ENCODE results near the gene INTS15. TPM values are rescaled to one million over a fixed set of nuclear protein-coding genes. Genes with fewer than 3 reads are reported as not detected.
A peak's percentile ranks its signal among the peaks of the same experiment; 100 is the strongest.

INTS15 gene
- total and polyA plus RNA-seq, 2 experiments from 2014 or later: 7.0 to 27.0 TPM

DNA sequence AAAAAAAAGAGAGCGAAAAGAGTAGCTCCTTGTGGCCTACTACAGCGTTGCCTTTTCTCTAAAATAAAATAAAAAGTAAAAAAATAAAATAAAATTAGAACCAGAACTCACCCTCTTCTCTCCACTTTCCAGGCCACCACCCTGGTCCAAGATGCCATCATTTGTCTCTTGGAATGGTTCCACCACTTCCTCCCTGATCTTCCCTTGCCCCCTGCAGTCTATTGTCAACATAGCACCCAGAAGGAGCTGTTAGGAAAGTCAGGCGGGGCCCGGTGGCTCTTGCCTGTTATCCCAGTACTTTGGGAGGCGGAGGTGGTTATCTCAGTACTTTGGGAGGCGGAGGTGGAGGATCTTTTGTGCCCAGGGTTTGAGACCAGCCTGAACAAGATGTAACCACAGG lies 31.0 kb upstream of the INTS15 start (continued):
- TF ChIP-seq, protein P1, sequence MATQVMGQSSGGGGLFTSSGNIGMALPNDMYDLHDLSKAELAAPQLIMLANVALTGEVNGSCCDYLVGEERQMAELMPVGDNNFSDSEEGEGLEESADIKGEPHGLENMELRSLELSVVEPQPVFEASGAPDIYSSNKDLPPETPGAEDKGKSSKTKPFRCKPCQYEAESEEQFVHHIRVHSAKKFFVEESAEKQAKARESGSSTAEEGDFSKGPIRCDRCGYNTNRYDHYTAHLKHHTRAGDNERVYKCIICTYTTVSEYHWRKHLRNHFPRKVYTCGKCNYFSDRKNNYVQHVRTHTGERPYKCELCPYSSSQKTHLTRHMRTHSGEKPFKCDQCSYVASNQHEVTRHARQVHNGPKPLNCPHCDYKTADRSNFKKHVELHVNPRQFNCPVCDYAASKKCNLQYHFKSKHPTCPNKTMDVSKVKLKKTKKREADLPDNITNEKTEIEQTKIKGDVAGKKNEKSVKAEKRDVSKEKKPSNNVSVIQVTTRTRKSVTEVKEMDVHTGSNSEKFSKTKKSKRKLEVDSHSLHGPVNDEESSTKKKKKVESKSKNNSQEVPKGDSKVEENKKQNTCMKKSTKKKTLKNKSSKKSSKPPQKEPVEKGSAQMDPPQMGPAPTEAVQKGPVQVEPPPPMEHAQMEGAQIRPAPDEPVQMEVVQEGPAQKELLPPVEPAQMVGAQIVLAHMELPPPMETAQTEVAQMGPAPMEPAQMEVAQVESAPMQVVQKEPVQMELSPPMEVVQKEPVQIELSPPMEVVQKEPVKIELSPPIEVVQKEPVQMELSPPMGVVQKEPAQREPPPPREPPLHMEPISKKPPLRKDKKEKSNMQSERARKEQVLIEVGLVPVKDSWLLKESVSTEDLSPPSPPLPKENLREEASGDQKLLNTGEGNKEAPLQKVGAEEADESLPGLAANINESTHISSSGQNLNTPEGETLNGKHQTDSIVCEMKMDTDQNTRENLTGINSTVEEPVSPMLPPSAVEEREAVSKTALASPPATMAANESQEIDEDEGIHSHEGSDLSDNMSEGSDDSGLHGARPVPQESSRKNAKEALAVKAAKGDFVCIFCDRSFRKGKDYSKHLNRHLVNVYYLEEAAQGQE (IDR thresholded peaks at IDR 0.05; ENCODE audit: unreplicated experiment): no peak
- TF ChIP-seq NANOG (IDR thresholded peaks at IDR 0.05; ENCODE audit: borderline replicate concordance): no peak
- no peak for TF ChIP-seq CREB1 (CRISPR knock-in tag; IDR thresholded peaks at IDR 0.05; ENCODE audit: low read depth)

DNA sequence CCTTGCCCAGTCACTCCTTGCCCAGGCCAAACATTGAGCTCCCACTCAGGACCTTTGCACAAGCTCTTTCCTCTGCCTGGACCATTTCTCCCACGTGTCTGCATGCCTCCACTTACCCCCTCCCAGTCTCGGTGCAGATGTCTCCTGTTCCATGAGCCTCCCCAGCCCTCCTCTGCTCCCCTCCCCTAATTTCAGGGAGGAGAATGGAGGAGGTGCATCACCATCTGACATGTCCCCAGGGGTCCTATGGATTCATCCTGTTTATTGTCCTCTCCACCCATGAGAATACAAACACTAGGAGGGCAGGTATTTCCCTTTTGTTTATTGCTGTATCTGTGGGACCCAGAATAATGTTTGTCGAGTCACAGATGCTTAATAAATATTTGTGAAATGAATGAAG lies 29.9 kb upstream of the INTS15 start:
- Mint-ChIP-seq H3K4me1 (peaks cover 8% of the 10 kb centered on the region), H3K36me3 (ENCODE audit: low read depth) (no peaks in the 10 kb centered on the region), H3K9me3 (no peaks in the 10 kb centered on the region; the same call in 2 of the 3 replicates), H3K27me3 (ENCODE audit: insufficient read depth, low read depth, poor library complexity) (peaks cover 11% of the 10 kb centered on the region), H3K4me3 (no peak overlapping the region), H3K27ac (no peak overlapping the region)
- no peak overlapping the region for H3K4me3 ChIP-seq
- no peaks in the 10 kb centered on the region for H4K20me1 ChIP-seq (replicated peaks; ENCODE audit: insufficient read depth)
- peaks cover 14% of the 10 kb centered on the region; the same call in 1 of the 2 replicates for H3K4me1 ChIP-seq (ENCODE audit: insufficient read depth)
- TF ChIP-seq EZH2 (IDR thresholded peaks at IDR 0.05; ENCODE audit: low read depth, unreplicated experiment) (no peak), JUNB (IDR thresholded peaks at IDR 0.05; ENCODE audit: unreplicated experiment) (no peak), EZH2phosphoT487 (IDR thresholded peaks at IDR 0.05; ENCODE audit: unreplicated experiment) (no peak), ZNF114 (CRISPR knock-in tag; IDR thresholded peaks at IDR 0.05) (no peak), NANOG (IDR thresholded peaks at IDR 0.05; ENCODE audit: borderline replicate concordance) (no peak), STAT1 (IDR thresholded peaks at IDR 0.05; ENCODE audit: unreplicated experiment) (no peak), ZNF331 (CRISPR knock-in tag; IDR thresholded peaks at IDR 0.05; ENCODE audit: low read depth) (no peak)
- TF ChIP-seq, protein P2, sequence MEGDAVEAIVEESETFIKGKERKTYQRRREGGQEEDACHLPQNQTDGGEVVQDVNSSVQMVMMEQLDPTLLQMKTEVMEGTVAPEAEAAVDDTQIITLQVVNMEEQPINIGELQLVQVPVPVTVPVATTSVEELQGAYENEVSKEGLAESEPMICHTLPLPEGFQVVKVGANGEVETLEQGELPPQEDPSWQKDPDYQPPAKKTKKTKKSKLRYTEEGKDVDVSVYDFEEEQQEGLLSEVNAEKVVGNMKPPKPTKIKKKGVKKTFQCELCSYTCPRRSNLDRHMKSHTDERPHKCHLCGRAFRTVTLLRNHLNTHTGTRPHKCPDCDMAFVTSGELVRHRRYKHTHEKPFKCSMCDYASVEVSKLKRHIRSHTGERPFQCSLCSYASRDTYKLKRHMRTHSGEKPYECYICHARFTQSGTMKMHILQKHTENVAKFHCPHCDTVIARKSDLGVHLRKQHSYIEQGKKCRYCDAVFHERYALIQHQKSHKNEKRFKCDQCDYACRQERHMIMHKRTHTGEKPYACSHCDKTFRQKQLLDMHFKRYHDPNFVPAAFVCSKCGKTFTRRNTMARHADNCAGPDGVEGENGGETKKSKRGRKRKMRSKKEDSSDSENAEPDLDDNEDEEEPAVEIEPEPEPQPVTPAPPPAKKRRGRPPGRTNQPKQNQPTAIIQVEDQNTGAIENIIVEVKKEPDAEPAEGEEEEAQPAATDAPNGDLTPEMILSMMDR (conservative IDR thresholded peaks at IDR 0.05; ENCODE audit: low read depth in 2 of 2): no peak
- TF ChIP-seq, protein P3, sequence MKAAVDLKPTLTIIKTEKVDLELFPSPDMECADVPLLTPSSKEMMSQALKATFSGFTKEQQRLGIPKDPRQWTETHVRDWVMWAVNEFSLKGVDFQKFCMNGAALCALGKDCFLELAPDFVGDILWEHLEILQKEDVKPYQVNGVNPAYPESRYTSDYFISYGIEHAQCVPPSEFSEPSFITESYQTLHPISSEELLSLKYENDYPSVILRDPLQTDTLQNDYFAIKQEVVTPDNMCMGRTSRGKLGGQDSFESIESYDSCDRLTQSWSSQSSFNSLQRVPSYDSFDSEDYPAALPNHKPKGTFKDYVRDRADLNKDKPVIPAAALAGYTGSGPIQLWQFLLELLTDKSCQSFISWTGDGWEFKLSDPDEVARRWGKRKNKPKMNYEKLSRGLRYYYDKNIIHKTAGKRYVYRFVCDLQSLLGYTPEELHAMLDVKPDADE (IDR thresholded peaks at IDR 0.05): no peak
- TF ChIP-seq, protein P4, sequence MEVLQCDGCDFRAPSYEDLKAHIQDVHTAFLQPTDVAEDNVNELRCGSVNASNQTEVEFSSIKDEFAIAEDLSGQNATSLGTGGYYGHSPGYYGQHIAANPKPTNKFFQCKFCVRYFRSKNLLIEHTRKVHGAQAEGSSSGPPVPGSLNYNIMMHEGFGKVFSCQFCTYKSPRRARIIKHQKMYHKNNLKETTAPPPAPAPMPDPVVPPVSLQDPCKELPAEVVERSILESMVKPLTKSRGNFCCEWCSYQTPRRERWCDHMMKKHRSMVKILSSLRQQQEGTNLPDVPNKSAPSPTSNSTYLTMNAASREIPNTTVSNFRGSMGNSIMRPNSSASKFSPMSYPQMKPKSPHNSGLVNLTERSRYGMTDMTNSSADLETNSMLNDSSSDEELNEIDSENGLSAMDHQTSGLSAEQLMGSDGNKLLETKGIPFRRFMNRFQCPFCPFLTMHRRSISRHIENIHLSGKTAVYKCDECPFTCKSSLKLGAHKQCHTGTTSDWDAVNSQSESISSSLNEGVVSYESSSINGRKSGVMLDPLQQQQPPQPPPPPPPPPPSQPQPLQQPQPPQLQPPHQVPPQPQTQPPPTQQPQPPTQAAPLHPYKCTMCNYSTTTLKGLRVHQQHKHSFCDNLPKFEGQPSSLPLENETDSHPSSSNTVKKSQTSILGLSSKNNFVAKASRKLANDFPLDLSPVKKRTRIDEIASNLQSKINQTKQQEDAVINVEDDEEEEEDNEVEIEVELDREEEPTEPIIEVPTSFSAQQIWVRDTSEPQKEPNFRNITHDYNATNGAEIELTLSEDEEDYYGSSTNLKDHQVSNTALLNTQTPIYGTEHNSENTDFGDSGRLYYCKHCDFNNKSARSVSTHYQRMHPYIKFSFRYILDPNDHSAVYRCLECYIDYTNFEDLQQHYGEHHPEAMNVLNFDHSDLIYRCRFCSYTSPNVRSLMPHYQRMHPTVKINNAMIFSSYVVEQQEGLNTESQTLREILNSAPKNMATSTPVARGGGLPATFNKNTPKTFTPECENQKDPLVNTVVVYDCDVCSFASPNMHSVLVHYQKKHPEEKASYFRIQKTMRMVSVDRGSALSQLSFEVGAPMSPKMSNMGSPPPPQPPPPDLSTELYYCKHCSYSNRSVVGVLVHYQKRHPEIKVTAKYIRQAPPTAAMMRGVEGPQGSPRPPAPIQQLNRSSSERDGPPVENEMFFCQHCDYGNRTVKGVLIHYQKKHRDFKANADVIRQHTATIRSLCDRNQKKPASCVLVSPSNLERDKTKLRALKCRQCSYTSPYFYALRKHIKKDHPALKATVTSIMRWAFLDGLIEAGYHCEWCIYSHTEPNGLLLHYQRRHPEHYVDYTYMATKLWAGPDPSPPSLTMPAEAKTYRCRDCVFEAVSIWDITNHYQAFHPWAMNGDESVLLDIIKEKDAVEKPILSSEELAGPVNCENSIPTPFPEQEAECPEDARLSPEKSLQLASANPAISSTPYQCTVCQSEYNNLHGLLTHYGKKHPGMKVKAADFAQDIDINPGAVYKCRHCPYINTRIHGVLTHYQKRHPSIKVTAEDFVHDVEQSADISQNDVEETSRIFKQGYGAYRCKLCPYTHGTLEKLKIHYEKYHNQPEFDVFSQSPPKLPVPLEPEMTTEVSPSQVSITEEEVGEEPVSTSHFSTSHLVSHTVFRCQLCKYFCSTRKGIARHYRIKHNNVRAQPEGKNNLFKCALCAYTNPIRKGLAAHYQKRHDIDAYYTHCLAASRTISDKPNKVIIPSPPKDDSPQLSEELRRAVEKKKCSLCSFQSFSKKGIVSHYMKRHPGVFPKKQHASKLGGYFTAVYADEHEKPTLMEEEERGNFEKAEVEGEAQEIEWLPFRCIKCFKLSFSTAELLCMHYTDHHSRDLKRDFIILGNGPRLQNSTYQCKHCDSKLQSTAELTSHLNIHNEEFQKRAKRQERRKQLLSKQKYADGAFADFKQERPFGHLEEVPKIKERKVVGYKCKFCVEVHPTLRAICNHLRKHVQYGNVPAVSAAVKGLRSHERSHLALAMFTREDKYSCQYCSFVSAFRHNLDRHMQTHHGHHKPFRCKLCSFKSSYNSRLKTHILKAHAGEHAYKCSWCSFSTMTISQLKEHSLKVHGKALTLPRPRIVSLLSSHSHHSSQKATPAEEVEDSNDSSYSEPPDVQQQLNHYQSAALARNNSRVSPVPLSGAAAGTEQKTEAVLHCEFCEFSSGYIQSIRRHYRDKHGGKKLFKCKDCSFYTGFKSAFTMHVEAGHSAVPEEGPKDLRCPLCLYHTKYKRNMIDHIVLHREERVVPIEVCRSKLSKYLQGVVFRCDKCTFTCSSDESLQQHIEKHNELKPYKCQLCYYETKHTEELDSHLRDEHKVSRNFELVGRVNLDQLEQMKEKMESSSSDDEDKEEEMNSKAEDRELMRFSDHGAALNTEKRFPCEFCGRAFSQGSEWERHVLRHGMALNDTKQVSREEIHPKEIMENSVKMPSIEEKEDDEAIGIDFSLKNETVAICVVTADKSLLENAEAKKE (CRISPR knock-in tag; IDR thresholded peaks at IDR 0.05): no peak
- H3F3A ChIP-seq (replicated peaks; ENCODE audit: low read depth): no peaks in the 10 kb centered on the region
- ATAC-seq: peak; percentile 54
- no peaks in the 10 kb centered on the region for H3K79me2 ChIP-seq (replicated peaks; ENCODE audit: insufficient read depth)
- no peak overlapping the region for H3K27ac ChIP-seq (ENCODE audit: low read depth)
- H2AFZ ChIP-seq: peak overlapping the region; percentile 90; the same call in 1 of the 2 replicates
- H3K9me2 ChIP-seq (ENCODE audit: insufficient read depth): no peaks in the 10 kb centered on the region
- no peaks in the 10 kb centered on the region for H3K27me3 ChIP-seq (ENCODE audit: insufficient read depth)
- no peaks in the 10 kb centered on the region for H3K36me3 ChIP-seq (ENCODE audit: insufficient read depth)
- H3K4me2 ChIP-seq: peak overlapping the region; percentile 57; the same call in 1 of the 2 replicates
- peak; percentile 34 for DNase-seq (ENCODE audit: low spot score)

Measured in GM23338 (cell line).